ENCODE results near the gene CYSTM1.

GRCh38 chr5:140258016-140258415, 83.0 kb downstream of the CYSTM1 start:
- TF ChIP-seq EZH2phosphoT487 (IDR thresholded peaks at IDR 0.05; ENCODE audit: borderline replicate concordance, low read depth, low read length), result no peak
- TF ChIP-seq, protein P1, sequence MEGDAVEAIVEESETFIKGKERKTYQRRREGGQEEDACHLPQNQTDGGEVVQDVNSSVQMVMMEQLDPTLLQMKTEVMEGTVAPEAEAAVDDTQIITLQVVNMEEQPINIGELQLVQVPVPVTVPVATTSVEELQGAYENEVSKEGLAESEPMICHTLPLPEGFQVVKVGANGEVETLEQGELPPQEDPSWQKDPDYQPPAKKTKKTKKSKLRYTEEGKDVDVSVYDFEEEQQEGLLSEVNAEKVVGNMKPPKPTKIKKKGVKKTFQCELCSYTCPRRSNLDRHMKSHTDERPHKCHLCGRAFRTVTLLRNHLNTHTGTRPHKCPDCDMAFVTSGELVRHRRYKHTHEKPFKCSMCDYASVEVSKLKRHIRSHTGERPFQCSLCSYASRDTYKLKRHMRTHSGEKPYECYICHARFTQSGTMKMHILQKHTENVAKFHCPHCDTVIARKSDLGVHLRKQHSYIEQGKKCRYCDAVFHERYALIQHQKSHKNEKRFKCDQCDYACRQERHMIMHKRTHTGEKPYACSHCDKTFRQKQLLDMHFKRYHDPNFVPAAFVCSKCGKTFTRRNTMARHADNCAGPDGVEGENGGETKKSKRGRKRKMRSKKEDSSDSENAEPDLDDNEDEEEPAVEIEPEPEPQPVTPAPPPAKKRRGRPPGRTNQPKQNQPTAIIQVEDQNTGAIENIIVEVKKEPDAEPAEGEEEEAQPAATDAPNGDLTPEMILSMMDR (conservative IDR thresholded peaks at IDR 0.05; ENCODE audit: low read length), result no peak
